Amniotic stem cell (primary cell): ENCODE results near the gene ANKRD10.

Experiments used
- DNase-seq: peaks from one replicate; lab custom pipeline; 2025; lab: John Stamatoyannopoulos, UW

Gene ANKRD10

DNA sequence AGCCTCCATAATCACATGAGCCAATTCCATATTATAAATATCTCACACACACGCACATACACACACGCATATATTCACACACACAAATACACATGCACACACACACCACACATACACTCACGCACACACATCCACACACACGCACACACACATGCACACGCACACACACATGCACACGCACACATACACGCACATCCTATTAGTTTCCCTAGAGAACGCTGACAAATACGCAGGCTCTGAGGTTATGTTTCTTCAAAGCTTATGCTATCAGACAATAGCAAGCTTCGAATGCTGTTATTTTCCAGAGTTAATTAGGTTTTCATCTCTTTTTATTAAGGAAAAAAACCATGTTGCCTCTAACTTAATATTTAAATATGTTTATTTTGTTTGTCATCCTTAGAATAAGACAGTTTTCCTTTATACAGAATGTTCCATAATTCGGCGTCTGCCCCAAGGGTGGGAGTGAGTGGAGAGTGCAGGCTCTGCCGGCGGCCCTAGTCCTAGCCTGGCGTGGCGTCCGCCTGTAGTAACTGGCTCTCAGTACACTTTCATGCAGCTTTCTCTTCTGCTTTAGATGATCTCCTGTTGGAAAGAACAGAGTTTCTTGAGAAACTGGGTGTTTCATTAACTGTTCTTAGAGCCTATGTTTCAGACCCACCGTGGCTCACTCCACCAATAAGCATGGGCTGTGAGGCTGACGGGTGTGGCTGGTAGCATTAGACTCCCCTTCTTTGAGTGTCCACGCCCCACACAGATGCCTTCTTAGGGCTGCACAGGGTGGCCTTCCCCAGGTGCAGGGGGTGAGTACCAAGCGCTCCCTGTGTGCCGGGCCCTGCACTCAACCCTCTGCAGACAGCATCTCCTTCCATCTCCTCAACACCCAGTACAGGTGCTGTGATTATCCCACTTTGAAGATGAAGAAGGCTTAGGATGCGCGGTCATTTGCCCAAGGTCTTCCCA is 30.4 kb upstream of the ANKRD10 start:
- no peak for DNase-seq

DNA sequence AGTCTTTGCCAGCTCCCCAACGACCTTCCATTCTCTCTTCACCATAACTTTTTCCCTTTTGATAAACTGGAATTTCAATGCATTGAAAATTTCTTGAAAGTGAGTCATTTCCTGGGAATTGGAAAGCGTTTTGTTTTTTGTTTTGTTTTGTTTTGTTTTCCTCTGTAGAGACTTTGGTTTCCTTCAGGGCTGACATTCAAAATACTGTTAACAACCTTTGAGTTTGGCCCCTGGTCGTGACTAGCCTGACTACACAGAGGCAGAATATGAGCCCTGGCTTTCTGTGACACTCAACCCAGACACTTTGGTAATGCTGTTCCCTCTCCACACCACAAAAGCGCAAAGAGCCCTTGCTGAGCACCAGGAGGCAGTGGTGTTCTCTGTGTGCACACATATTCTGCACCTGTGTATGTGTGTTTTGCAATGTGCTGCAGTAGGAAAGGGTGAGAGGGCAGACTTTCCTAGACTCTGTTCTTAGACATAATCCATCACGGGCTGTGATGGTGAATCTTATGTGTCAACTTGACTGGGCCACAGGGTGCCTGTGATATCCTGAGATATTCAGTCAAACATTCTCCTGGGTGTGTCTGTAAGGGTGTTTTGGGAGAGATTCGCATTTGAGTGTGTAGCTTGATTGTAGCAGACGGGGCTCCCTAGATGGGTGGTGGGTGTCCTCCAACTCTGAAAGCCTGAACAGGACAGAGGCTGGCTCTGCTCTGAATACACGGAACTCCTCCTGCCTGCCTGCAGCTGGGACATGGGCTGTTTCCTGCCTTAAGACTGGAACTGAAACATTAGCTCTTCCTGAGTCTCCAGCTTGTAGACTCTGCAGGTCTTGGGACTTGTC is 29.5 kb upstream of the ANKRD10 start:
- DNase-seq = no peak

DNA sequence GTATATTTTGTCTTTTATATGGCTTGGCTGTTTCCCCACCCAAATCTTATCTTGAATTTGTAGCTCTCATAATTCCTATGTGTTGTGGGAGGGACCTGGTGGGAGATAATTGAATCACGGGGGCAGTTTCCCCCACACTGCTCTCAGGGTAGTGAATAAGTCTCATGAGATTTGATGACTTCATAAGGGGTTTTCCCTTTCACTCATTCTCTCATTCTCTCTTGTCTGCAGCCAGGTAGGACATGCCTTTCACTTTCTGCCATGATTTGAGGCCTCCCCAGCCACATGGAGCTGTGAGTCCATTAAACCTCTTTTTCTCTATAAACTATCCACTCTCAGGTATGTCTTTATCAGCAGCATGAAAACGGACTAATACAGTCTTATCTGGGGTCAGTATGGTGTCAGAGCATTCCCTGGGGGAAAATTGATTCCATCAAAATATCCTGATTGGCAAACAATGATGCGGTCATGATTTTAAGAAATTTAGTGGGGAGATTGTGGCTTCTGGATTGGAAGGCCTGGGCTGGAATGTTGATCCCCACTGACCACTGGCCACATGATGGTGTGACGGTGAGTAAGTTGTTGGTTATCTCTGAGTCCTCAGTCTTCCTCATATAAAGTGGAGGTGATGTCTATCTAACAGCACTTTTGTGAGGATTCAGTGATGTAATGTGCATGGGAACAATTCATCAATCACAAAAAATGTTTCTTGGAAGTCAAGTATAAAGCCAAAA is 27.5 kb upstream of the ANKRD10 start:
- no peak for DNase-seq

DNA sequence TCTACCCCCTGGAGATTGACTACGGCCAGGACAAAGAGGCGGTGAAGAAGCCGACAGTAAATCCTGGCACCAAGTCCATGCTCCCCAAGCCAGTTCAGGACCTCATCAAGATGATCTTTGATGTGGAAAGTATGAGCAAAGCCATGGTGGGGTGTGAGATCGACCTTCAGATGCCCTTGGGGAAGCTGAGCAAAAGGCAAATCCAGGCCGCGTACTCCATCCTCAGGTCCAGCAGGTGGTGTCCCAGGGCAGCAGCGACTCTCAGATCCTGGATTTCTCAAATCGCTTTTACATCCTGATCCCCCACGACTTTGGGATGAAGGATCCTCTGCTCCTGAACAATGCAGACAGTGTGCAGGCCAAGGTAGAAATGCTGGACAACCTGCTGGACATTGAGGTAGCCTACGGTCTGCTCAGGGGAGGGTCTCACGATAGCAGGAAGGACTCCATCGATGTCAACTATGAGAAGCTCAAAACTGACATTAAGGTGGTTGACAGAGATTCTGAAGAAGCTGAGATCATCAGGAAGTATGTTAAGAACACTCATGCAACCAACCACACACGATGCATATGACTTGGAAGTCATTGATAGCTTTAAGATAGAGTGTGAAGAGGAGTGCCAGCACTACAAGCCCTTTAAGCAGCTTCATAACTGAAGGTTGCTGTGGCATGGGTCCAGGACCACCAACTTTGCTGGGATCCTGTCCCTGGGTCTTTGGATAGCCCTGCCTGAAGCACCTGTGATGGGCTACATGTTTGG is 24.0 kb upstream of the ANKRD10 start:
- DNase-seq = no peak

DNA sequence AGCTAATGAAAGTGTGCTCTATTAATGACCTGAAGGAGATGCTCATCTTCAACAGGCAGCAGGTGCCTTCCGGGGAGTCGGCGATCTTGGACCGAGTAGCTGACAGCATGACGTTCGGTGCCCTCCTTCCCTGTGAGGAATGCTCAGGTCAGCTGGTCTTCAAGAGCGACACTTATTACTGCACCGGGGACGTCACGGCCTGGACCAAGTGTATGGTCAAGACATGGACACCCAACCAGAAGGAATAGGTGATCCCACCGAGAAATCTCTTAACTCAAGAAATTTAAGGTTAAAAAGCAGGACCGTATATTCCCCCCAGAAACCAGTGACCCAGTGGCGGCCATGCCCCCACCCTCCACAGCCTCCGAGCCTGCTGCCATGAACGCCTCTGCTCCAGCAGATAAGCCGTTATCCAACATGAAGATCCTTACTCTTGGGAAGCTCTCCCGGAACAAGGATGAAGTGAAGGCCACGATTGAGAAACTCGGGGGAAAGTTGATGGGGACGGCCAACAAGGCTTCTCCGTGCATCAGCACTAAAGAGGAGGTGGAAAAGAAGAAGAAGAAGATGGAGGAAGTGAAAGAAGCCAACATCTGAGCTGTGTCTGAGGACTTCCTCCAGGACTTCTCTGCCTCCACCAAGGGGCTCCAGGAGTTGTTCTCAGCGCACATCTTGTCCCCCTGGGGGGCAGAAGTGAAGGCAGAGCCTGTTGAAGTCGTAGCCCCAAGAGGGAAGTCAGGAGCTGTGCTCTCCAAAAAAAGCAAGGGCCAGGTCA is 22.8 kb upstream of the ANKRD10 start:
- DNase-seq = no peak

DNA sequence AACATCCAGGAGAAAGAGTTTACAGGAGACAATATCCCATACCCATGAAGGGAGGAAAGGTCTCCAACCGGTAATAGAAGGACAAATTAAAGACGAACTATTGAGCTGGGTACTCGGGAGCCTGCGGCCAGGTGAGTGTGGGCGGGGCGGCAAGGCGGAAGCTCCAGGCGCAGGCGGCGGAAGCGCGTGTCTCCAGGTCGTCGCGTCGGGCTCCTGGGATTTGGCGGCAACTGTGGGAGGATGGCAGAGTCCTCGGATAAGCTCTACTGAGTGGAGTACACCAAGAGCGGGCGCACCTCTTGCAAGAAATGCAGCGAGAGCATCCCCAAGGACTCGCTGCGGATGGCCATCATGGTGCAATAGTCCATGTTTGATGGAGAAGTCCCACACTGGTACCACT is 21.6 kb upstream of the ANKRD10 start:
- DNase-seq = no peak

DNA sequence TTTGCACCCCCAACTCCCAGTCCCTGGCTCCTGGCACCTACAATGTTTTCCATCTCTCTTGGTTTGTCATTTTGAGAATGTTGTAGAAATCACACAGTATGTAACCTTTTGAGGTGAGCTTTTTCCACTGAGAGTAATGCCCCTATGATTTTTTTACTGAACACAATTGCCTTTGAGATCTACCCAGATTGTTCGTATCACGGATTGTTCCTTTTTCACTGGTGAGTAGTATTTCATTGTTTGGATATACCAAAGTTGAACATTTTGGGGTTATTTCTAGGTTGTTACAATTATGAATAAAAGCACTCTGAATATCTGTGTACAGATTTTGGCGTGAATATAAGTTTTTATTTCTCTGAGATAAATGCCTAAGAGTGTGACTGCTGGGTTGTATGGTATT is 17.7 kb upstream of the ANKRD10 start:
- DNase-seq = no peak

DNA sequence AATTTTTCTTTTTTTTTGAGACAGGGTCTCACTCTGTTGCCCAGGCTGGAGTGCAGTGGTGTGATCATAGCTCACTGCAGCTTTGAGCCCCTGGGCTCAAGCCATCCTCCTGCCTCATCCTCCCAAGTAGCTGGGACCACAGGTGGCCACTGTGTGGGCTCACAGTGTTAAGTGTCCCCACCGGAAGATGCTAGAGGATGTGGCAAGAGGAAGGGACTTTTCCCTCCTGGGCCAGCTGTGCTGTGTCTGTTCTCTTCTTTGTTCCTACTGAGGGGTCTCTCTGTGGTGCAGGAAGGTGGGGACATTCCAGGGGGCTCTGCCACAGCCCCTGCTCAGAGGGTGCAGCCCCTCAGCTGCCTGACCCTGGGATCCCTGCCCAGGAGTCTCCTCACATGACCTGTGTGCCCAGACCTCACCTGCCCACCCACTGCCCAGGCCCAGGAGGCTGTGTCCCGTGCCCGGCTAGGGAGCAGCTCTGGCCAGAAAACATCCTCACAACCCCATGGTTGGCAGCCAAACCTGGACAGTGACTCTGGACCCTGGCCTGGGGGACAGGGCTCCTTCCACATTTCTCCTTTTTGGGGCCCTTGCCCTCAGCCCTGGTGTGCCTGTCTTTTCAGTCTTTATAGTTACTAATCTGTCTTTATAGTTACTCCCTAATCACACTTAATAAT is 14.4 kb upstream of the ANKRD10 start:
- no peak for DNase-seq

DNA sequence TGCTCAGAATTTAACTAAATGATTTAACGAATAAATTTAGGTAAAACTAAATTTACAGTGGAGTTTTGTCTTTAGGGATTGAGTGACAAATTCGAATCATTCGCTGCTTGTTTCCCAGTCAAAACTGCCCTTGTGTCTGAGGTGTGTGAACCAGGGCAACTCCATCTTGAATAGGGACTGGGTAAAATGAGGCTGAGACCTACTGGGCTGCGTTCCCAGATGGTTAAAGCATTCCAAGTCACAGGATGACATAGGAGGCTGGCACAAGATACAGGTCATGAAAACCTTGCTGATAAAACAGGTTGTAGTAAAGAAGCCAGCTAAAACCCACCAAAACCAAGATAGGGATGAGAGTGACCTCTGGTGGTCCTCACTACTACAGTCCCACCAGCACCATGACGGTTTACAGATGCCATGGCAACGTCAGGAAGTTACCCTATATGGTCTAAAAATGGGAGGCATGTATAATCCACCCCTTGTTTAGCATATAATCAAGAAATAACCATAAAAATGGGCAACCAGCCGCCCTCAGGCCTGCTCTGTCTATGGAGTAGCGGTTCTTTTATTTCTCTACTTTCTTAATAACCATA is 10.2 kb upstream of the ANKRD10 start:
- DNase-seq = no peak

DNA sequence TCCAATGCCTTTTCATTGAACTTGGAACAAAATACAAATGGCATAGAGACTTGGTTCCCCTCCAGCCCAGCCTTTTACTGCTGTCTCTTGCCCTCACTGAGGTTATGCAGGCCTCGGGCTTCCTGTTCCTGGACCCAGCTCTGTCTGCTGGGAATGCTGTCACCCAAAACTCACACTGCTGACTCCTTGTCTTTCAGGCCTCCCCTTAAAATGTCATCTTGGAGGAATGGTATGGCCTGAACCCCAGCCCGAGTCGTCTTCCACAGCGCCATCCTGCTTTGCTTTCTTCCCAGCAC is 9.7 kb upstream of the ANKRD10 start:
- DNase-seq = no peak

DNA sequence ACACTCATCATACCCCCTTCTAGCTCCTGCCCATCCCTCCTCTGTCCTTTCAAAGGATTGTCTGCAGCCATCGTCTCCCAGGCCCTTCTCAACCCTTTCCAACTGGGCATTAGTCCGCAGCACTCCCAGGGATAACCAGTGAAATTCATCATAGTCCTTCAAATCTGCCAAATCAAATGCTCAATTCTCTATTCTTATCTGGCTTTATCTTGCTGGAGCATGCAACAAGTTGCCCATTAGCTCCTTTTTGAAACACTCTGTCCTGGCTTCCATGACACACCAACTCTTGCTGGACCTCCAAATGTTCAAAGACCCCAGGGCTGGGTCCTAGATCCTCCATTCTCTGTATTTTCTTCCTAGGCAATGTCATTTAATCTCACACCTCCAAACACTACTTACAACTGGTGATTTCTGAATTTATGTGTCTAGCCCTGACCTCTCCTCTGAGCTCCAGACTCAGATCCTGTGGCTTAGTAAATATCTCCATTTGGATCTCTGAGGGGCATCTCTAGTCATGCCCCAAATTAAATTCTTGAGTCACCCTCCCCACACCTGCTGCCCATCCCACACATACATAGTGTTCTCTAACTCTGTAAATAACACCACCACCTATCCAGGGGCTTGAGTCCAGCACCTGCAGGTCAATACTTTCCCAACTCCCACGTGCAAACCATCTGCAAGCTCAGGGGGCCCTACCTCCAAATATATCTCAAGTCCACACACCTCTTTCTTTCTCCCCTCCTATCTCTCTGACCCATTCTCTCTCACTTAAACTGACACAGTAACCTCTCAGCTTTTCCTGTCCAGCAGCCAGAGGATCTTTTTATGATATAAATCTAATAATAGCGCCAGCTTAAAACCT is 9.1 kb upstream of the ANKRD10 start:
- DNase-seq = no peak

DNA sequence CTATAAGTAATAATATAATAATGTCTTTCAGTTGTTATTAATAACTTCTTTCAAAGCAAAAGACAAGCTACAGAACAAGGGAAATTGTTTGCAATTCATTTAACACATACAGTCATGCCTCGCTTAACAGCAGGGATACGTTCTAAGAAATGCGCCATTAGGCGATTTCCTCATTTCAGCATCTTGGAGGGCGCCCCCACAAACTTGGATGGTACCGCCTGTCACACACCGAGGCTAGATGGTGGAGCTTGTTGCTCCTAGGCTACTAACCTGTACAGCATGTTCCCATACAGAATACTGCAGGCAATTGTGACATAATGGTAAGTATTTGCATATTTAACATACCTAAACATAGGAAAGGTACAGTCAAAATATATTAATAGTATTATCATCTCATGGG is 8.2 kb upstream of the ANKRD10 start:
- no peak for DNase-seq

DNA sequence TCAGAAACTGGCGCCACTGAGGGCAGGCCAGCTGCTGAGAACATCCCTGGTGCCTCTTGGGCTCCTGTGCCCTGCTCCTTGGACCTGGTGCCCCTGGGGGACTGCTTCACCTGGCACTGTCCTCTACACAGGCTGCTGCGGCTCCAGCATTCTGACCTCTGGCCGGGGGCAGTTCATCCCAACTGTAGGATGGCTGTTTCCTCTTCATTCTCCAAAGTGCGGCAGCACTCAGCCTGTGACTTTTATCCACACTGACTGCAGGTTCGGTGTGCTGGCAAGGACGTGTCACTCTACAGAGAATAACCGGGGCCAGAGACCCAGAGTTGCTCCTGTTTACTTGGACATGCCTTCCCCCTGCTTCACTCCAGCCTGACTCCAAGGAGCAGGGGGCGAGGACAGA is 7.6 kb upstream of the ANKRD10 start:
- no peak for DNase-seq

DNA sequence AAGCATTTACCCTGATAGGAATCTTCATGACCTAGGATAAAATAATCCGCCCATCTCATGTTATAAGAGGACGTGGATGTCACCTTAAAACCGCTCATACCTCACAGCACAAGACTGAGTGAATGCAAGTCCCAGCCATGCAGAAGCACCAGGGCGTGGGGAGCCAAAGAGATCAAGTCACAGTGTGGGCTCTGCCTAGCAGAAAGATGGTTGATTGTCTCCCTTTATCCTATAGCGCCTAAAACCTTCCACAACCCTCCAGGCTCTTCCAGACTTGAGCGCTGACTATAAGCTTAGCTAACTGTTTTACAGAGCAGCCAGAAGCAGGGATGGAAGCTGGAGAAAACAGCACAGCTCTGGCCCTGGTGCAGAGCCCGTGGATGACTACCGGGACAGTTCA is 6.8 kb upstream of the ANKRD10 start:
- no peak for DNase-seq

DNA sequence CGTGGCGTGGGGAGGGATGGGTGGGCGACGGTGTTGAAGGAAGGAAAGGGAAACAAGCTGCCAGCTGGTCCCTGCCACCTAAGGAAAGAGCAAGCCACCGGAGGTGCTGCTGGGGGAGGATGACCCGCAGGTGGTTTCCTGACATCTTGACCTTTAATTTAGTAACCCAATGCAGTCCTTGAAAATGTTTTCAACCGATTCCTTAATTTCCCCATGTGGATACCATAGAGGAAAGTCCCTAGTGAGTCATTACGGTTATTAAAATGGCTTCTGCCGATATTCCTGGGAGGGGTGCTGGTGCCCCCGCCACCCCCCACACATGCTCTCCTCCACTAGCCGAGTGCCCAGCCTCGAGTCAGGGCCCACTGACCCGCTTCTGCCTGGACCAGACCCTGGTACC is 6.3 kb upstream of the ANKRD10 start:
- DNase-seq = no peak

DNA sequence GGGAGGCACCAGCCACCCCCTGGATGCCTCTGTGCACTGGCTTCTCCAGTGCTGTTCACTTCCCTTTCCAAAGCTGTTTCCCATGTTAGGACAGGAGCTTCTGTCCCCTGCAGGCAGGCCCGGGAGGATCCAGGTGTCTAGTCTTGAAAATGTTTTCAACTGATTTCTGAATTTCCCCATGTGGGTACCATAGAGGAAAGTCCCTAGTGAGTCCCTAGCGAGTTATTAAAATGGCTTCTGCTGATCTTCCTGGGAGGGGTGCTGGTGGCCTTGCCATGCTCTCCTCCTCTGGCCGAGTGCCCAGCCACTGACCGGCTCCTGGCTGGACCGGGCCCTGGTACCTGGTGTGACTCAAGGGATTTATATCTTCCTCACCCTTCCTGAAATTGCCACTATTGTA is 5.2 kb upstream of the ANKRD10 start:
- DNase-seq = no peak

DNA sequence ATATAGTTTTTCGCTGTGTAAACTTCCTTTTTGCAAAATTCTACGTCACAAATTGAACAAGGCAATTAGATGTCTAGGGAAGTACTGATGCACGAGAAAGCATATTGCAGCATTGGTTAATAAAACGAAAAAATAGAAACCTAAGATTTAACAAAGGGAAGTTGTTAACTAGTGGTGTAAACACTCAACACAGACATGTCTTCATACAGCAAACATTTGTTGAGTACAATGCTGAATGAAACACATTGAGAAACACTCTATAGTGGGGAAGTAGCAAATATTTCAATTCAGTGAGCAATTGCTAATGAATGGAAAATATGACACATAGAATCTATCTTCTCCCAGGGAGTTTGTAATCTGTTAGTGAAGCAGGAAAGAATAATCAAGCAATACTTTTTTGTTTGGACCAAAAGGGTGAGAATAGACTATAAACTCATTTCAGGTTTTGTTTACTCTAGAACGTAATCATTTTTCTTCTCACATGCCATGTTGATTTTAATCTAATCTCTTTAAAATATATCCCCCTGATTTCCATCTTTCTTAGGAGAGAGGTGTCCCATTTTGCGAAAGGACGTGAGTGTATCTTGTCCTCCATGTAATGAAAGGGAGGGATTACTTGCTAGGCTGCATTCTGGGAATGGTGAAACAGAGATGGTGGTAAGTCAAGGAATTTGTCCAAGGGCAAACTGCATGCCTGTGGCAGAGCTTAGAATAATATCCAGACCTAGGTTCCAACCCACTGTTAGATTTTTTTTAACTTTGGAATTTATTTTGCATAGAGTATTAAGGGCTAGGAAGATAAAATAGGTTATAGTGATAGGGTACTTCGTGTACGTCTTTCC is 1.7 kb upstream of the ANKRD10 start:
- peak; percentile 55 for DNase-seq

DNA sequence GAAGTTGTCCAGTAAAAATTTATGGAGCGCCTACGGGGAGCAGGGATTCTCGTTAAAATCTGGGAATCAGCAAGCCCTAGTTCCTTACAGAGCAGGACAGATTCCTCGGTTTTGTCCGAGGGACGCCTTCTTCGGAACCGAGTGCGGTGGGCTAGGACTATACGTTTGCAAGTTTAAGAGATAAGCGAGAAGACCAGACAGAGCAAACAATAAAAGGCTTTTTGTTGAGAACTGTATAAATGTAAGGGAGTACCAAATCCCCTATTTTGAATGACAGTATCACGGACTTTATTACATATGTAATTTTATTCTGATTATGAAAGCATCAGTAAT is 971 bp upstream of the ANKRD10 start:
- no peak for DNase-seq
